ENCODE results near the gene CIDEB.

The CIDEB gene

DNA sequence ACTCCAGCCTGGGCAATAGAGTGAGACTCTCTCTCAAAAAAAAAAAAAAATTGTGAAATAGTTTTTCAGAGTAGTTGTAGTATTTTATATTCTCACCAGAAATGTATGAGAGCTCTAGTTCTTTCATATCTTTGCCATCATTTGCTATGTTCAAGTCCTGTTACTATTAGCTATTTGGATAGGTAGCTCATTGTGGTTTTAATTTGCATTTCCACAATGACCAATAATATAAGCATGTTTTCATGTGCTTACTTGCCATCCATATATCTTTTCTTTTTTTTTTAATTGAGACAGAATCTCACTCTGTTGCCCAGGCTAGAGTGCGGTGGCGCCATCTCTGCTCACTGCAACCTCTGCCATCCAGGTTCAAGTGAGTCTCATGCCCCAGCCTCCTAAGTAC lies 40.4 kb upstream of the CIDEB start:
- TF ChIP-seq, protein P1, sequence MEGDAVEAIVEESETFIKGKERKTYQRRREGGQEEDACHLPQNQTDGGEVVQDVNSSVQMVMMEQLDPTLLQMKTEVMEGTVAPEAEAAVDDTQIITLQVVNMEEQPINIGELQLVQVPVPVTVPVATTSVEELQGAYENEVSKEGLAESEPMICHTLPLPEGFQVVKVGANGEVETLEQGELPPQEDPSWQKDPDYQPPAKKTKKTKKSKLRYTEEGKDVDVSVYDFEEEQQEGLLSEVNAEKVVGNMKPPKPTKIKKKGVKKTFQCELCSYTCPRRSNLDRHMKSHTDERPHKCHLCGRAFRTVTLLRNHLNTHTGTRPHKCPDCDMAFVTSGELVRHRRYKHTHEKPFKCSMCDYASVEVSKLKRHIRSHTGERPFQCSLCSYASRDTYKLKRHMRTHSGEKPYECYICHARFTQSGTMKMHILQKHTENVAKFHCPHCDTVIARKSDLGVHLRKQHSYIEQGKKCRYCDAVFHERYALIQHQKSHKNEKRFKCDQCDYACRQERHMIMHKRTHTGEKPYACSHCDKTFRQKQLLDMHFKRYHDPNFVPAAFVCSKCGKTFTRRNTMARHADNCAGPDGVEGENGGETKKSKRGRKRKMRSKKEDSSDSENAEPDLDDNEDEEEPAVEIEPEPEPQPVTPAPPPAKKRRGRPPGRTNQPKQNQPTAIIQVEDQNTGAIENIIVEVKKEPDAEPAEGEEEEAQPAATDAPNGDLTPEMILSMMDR (IDR thresholded peaks at IDR 0.05; ENCODE audit: borderline replicate concordance, extremely low read depth, low read length, poor library complexity, severe bottlenecking) = no peak
- no peak for TF ChIP-seq EZH2 (IDR thresholded peaks at IDR 0.05; ENCODE audit: borderline replicate concordance, low read depth, low read length, severe bottlenecking)
- H2AFZ ChIP-seq (ENCODE audit: low read depth, low read length) = no peak overlapping the region
- ATAC-seq (ENCODE audit: insufficient read depth, low read depth) (no peak), DNase-seq (no peak)
- H3K9ac ChIP-seq (ENCODE audit: low read depth, low read length) = no peak overlapping the region
- H3K79me2 ChIP-seq (ENCODE audit: insufficient read depth, low read length) = no peaks in the 10 kb centered on the region
- H4K20me1 ChIP-seq (ENCODE audit: insufficient read depth, low read length) = no peaks in the 10 kb centered on the region
- H3K4me3 ChIP-seq (ENCODE audit: low read depth in 1 of 2, low read length in 2 of 2) = no peak overlapping the region
- H3K27me3 ChIP-seq (ENCODE audit: insufficient read depth, low read length, poor library complexity) = peaks cover 16% of the 10 kb centered on the region
- H3K4me1 ChIP-seq (ENCODE audit: insufficient read depth, low read length) = no peaks in the 10 kb centered on the region
- H3K27ac ChIP-seq (ENCODE audit: low read length) = no peak overlapping the region
- H3K9me3 ChIP-seq (ENCODE audit: insufficient read depth, low read length, severe bottlenecking) = no peaks in the 10 kb centered on the region
- H3K4me2 ChIP-seq (ENCODE audit: insufficient read depth, low read length) = no peak overlapping the region
- H3K36me3 ChIP-seq (ENCODE audit: insufficient read depth, low read length) = no peaks in the 10 kb centered on the region

DNA sequence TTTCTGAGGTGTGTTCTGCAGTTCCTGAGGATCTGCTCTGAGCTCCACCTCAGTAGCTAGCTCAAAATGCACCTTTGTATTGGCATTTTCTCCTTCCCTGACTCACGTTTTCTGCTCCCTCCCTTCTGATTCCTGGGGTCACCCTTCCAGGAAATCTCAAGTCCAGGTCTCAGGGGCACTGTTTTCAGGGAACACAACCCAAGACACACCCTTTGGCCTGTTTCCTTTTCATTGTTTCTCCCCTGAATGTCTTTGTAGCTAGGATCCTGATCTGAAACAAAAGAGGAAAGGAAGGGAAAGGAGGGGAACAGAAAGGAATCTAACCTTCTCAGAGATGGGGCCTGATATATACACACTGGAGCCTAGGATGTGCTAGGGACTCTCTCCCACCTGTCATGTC lies 39.4 kb upstream of the CIDEB start:
- no peaks in the 10 kb centered on the region for H3K4me1 ChIP-seq (ENCODE audit: insufficient read depth, low read length)
- peaks cover 13% of the 10 kb centered on the region for H3K27me3 ChIP-seq (ENCODE audit: insufficient read depth, low read length, poor library complexity)
- DNase-seq = no peak
- H3K79me2 ChIP-seq (ENCODE audit: insufficient read depth, low read length) = no peaks in the 10 kb centered on the region
- no peak overlapping the region for H3K4me2 ChIP-seq (ENCODE audit: insufficient read depth, low read length)
- no peaks in the 10 kb centered on the region for H3K36me3 ChIP-seq (ENCODE audit: insufficient read depth, low read length)
- no peaks in the 10 kb centered on the region for H3K9me3 ChIP-seq (ENCODE audit: insufficient read depth, low read length, severe bottlenecking)
- H3K4me3 ChIP-seq (ENCODE audit: low read depth in 1 of 2, low read length in 2 of 2) = no peak overlapping the region
- no peak for ATAC-seq (ENCODE audit: insufficient read depth, low read depth)
- no peak for TF ChIP-seq EZH2 (IDR thresholded peaks at IDR 0.05; ENCODE audit: borderline replicate concordance, low read depth, low read length, severe bottlenecking)
- TF ChIP-seq, protein P1 (IDR thresholded peaks at IDR 0.05; ENCODE audit: borderline replicate concordance, extremely low read depth, low read length, poor library complexity, severe bottlenecking) = no peak
- no peak overlapping the region for H2AFZ ChIP-seq (ENCODE audit: low read depth, low read length)
- no peaks in the 10 kb centered on the region for H4K20me1 ChIP-seq (ENCODE audit: insufficient read depth, low read length)
- no peak overlapping the region for H3K9ac ChIP-seq (ENCODE audit: low read depth, low read length)
- H3K27ac ChIP-seq (ENCODE audit: low read length) = no peak overlapping the region

- H3K27me3 ChIP-seq (ENCODE audit: insufficient read depth, low read length, poor library complexity) = peaks cover 32% of the 10 kb centered on the region
- H3K27ac ChIP-seq (ENCODE audit: low read length) = no peak overlapping the region
- no peaks in the 10 kb centered on the region for H3K79me2 ChIP-seq (ENCODE audit: insufficient read depth, low read length)
- TF ChIP-seq, protein P1 (IDR thresholded peaks at IDR 0.05; ENCODE audit: borderline replicate concordance, extremely low read depth, low read length, poor library complexity, severe bottlenecking) = no peak
- no peak for TF ChIP-seq EZH2 (IDR thresholded peaks at IDR 0.05; ENCODE audit: borderline replicate concordance, low read depth, low read length, severe bottlenecking)
- DNase-seq (no peak), ATAC-seq (ENCODE audit: insufficient read depth, low read depth) (no peak)
- no peaks in the 10 kb centered on the region for H3K9me3 ChIP-seq (ENCODE audit: insufficient read depth, low read length, severe bottlenecking)
- no peak overlapping the region for H3K4me2 ChIP-seq (ENCODE audit: insufficient read depth, low read length)
- no peak overlapping the region for H3K9ac ChIP-seq (ENCODE audit: low read depth, low read length)
- no peaks in the 10 kb centered on the region for H4K20me1 ChIP-seq (ENCODE audit: insufficient read depth, low read length)
- no peaks in the 10 kb centered on the region for H3K36me3 ChIP-seq (ENCODE audit: insufficient read depth, low read length)
- H2AFZ ChIP-seq (ENCODE audit: low read depth, low read length) = no peak overlapping the region
- no peaks in the 10 kb centered on the region for H3K4me1 ChIP-seq (ENCODE audit: insufficient read depth, low read length)
- H3K4me3 ChIP-seq (ENCODE audit: low read depth in 1 of 2, low read length in 2 of 2) = no peak overlapping the region
These were observed 36.3 kb upstream of the CIDEB start for GRCh38 chr14:24343795-24344660.
